Epithelial cell of proximal tubule (primary cell): ENCODE data around the gene MPPED1. TPM values are rescaled to one million over a fixed set of nuclear protein-coding genes. Genes with fewer than 3 reads are reported as not detected.

Experiments used
- DNase-seq: peaks from one replicate; pipeline ENCODE4 v3.0.0-alpha.2; 2011; ENCODE audit warnings: low read depth
- H3K4me3 ChIP-seq: 2 replicates; pipeline ENCODE4 v1.5.1; 2011; ENCODE audit warnings: low read depth, mild to moderate bottlenecking, low read length
- total RNA-seq: library from RNA; depleted of rRNA; stranded (reverse); fragments of >200 nt; gene quantifications from 2 replicates; pipeline ENCODE4 v1.2.3, GENCODE V29; 2015
- TF ChIP-seq, protein P1 (sequence below): conservative IDR thresholded peaks from 2 replicates; pipeline ENCODE4 v1.5.1; 2012; ENCODE audit warnings: low read depth, mild to moderate bottlenecking, low read length

MPPED1 gene
- total RNA-seq, 1 donor from 2014 or later, result not detected

DNA sequence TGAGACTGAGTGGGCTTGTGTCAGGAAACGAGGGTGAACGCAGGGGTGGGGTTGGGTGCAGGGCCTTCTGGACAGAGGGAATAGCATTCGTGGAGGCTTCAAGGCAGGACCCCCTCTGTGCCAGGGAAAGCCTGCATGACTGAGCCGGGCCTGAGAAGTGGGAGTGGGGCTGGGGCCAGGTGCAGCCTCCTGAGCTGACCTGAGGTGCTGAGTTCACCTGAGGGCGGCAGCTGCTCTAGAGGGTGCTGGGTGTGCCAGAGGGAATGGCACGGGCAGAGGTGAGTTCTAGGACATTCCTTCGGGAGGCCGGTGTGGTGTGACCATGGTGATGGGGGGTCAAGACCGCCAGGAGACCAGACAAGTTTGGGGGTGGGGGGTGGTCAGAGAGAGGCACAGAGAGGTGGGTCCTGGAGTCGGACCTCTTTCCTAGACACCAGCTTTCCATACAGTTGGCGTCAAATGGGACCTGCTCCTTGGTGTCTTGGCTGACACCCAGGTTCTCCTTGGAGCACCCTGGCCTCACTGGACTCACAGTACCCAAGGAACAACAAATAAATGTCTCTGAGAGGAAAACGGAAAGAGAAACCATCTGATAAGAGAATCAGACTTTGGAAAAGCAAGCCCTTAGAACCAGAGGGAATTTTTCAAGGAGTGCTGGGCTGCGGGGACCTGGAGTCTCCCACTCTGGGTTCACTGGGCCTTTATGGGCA is 7.7 kb downstream of the MPPED1 start:
- no peak overlapping the region for H3K4me3 ChIP-seq
- TF ChIP-seq, protein P1, sequence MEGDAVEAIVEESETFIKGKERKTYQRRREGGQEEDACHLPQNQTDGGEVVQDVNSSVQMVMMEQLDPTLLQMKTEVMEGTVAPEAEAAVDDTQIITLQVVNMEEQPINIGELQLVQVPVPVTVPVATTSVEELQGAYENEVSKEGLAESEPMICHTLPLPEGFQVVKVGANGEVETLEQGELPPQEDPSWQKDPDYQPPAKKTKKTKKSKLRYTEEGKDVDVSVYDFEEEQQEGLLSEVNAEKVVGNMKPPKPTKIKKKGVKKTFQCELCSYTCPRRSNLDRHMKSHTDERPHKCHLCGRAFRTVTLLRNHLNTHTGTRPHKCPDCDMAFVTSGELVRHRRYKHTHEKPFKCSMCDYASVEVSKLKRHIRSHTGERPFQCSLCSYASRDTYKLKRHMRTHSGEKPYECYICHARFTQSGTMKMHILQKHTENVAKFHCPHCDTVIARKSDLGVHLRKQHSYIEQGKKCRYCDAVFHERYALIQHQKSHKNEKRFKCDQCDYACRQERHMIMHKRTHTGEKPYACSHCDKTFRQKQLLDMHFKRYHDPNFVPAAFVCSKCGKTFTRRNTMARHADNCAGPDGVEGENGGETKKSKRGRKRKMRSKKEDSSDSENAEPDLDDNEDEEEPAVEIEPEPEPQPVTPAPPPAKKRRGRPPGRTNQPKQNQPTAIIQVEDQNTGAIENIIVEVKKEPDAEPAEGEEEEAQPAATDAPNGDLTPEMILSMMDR, result no peak
- no peak for DNase-seq

DNA sequence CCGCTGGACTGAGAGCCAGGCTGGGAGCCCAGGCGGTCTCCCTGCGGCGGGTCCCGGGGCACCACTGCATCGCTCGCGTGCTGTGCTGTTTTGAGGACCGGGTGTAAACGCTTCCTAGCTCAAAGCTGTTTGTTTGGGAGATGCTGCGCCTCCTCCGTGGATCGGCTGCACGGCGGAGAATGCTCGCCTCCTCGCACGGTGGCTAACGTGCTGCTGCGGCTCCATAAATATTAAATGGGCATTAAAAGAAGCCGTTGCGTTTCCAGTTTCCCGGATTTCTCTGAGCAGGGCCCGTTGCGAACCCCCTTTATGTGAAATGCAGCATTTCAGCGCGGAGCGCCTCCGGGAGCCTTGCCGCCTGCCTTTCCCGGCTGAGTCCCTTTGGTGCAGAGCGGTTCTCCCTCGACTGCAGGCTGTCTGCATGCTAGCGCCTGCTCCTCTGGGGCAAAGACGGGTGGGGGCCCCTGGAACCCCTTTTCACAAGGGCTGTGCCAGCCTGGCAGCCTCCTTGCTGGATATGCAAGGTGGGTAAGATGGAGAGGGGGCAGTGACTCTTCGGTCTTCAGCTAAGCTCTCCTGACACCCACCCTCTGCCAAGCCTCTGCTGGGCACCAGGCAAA is 9.3 kb downstream of the MPPED1 start:
- DNase-seq, result no peak
- TF ChIP-seq, protein P1, result no peak
- H3K4me3 ChIP-seq, result no peak overlapping the region

DNA sequence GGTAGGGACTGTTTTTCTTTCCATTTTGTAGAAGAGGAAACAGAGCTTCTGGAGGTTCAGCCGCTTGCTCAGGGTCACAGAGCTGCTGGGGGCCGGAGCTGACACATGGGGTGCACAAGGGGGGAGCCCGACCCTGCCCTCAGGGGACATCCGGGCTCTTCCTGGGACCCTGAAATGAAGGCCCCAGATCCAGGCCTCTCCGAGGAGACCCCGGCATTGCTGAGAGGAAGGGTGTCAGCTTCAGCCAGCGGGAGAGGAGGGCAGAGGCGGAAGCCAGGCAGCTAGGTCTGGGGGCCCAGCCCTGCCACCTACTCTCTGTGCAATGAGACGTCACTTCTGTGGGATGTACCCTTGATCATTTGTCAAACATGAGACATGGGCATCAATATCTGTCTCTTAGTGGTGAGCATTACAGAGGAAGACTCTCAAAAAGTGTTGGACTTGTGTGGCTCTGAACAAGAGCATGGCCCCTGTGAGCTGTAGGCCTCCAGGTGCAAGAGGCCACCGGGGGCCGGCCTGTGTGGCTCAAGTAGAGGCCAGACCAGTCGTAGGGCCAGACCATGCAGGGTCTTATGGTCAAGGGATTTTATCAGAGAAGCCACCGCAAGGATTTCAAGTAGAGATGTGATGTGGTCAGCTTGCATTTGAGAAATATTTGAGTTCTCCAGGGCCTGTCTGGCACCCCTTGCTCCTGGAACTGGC is 10.3 kb downstream of the MPPED1 start:
- no peak for DNase-seq
- TF ChIP-seq, protein P1, result no peak
- H3K4me3 ChIP-seq, result no peak overlapping the region

DNA sequence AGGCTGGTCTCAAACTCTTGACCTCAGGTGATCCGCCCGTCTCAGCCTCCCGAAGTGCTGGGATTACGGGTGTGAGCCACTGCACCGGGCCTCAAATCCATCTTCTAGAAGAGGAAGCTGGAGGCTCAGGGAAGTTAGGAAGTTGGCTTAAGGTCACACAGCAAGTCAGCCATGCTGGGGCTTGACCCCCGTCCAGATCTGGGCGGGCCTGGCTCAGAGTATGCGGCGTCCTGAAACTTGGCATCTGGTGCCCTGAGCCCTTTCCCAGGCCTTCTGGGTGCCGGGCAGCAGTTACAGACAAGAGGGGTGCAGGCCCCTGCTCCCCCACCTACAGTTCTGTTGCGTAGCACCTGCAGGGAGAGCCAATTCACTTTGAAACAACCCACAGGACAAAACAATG is 11.2 kb downstream of the MPPED1 start:
- no peak overlapping the region for H3K4me3 ChIP-seq
- TF ChIP-seq, protein P1, result no peak
- no peak for DNase-seq

DNA sequence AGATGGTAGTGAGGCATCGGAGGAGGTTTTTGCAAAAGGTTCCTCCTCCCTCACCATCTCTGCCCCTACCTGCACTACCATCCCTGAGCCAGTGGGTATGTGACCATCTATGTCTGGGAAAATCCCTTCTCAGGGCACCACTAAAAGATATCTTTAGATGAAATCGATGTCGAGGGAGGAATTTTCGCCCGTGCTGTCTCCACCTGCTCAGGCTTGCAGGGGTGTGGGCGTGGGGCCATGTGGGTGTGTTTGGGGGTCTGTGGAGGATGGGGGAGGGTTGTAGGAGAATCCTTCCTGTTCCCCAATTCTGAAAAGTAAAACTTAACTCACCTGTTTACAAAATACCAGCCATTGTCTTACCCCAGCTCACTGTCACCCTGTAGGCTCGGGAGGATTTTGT is 12.4 kb downstream of the MPPED1 start:
- TF ChIP-seq, protein P1, result no peak
- no peak for DNase-seq
- no peak overlapping the region for H3K4me3 ChIP-seq

DNA sequence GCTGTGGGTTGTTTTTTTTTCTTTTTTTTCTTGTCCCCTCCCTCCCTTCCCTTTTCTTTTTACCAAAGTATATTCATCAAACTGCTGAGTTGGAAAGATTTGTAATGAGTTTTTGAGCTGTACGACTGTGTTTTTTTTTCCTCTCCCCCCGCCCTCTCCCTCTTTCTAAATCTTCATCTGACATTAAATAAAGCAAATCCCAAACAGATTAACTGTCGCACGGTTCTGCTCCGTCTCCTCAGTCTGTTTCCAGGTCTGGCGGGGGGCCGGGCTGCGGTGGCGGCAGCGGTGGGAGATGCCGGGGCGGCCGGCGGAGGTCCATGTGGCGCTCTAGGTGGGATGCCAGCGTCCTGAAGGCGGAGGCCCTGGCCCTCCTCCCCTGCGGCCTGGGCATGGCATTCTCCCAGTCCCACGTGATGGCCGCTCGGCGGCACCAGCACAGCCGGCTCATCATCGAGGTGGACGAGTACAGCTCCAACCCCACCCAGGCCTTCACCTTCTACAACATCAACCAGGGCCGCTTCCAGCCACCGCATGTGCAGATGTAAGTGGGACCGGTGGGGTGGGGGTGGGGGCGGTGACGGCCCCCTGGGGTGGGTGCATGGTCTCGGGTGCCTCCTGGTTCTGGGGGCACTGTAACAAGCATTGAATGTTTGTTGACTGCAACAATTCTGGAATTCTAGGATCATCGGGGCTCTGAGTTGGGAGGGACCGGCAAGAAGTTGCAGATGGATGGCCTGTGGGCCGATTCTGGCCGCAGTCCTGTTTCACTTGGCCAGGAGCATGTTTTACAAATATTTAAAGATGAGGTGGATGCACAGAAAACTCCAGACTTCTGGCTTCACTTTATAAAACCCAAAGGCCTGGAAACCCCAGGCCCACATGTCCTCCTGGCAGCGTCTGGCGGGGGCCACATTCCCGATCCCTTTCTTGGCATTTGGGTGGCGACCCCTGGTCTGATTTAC is 13.1 kb downstream of the MPPED1 start:
- DNase-seq, result no peak
- TF ChIP-seq, protein P1, result no peak
- no peak overlapping the region for H3K4me3 ChIP-seq
